HG03354 (cell line): Measurements from ENCODE around the gene C2orf81.
"Not testable (repeated sequence)": the region's sequence is repeated elsewhere in the genome, so short reads cannot be mapped to it uniquely, and the experiment has no call there.

Experiments
- ATAC-seq: cut with Tn5 transposase; IDR thresholded peaks from one replicate; pipeline ENCODE4 v1.9.1; 2021; ENCODE audit warnings: mild to moderate bottlenecking; ENCODE audit not compliant: unreplicated experiment, poor library complexity, severe bottlenecking

C2orf81 gene

DNA sequence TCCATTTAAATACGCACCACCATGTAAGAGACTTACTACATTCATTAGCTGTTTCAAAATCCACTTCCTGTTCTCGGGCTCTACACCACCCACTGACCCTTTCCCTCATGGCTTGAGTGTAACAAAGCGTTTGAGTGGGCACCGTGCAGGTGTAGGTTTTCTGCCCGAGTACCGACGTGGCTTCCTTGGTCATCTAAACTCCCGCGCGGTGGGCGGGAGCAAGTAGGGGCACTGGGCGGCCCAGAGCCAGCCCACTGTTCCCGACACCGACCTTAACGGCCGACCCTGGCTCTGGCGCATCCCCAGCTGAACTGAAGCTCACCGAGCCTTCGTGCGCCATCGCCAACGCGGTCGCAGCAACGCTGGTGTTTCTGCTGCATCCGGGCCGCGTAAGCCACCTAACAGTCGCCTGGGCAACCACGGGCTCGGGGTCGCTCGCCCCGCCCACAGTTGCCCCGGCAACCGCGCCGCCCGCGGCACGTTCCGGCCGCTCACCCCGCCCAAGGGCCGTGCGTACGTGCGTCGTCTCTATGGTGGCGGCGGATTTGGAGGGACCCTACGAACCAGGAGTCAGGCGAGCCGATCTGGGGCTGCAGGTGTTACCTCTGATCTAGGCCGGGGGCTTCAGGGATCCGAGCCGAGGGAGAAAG, at the start of gene C2orf81, which contains the start of gene WDR54:
C2orf81 (minus strand) TSS at position 399 of the 650 bp plus-strand sequence; CDS start at position 340, 59 bp downstream.
WDR54 (plus strand) TSS at position 510 of the 650 bp plus-strand sequence. CDS start 424 bp downstream, outside the sequence.
- ATAC-seq = peak; percentile 90

DNA sequence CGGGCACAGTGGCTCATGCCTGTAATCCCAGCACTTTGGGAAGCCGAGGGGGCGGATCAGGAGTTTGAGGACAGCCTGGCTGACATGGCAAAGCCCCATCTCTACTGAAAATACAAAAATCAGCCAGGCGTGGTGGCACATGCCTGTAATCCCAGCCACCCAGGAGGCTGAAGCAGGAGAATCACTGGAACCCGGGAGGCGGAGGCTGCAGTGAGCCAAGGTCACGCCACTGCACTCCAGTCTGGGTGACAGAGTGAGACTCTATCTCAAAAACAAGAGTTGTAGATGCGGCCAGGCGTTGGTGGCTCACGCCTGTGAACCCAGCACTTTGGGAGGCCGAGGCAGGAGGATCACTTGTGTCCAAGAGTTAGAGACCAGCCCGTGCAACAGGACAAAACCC, 49.3 kb upstream of the C2orf81 start:
- not testable (repeated sequence) for ATAC-seq

DNA sequence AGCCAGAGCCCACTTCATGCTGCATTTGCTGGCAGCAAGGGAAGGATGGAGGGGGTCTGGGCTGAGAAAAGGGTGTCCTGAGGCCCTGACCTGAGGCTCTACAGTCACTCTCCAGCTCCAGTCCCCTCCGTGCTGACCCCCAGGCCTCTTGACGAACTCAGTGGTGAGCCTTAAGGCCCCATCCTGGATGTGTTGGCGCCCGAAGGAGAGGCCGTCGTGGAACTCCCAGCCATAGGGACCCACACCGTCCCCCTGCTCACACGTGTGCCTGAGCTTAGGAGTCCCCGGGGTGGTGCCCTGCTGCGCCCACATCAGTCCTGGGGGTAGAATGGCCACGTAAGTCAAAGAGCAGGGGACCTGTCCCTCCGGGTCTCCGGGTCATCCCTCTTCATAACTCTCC, 43.0 kb upstream of the C2orf81 start:
- ATAC-seq = peak; percentile 1

DNA sequence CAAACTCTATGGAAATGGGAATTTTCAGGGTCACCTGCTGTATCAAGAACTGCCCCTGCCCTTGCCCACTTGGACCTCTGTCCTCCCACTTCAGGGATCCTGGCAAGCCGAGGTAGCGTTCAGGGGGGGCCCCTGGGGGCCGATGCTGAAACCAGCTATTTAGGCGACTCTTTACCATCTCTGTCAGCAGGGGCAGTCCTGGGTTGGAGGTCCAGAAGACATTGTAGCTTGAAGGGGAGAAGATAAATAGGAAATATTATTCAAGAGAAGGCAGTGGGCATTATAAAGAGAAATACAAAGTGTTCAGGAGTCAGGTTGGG, 41.3 kb upstream of the C2orf81 start:
- ATAC-seq = no peak

DNA sequence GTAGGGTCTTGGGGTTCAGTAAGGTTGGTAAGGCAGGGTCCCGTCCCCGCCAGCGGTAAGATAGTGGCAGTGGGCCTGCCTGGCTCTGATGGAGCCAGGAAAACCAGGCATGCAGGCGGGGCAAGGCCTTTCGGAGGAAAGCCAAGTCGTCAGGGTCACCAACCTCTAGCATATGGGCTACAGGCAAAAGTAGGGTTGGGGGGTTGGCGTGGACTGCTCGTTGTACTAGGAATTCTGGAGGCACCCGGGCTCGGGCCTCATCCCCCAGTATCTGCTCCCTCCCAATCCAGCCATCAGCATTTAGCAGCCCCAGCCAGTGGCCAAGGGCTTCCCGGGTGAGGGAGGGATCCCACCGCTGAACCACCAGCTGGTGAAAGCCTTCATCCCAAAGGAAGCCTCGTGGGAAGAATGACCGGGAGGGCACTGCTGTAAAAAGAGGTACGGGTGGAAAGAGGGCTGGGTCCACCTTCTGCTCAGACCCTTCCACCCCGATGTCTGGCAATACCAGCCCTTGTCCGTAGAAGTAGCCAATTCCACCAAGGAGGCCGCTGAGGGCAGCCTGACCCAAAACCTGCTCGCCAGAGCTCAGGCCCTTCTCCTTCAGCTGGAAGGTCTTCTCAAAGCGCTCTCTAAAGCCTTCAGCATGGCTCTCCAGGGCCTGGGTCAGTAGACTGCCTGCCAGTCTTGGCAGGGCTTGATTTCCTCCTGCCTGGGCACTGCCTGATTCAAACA, 40.8 kb upstream of the C2orf81 start:
- ATAC-seq = no peak

DNA sequence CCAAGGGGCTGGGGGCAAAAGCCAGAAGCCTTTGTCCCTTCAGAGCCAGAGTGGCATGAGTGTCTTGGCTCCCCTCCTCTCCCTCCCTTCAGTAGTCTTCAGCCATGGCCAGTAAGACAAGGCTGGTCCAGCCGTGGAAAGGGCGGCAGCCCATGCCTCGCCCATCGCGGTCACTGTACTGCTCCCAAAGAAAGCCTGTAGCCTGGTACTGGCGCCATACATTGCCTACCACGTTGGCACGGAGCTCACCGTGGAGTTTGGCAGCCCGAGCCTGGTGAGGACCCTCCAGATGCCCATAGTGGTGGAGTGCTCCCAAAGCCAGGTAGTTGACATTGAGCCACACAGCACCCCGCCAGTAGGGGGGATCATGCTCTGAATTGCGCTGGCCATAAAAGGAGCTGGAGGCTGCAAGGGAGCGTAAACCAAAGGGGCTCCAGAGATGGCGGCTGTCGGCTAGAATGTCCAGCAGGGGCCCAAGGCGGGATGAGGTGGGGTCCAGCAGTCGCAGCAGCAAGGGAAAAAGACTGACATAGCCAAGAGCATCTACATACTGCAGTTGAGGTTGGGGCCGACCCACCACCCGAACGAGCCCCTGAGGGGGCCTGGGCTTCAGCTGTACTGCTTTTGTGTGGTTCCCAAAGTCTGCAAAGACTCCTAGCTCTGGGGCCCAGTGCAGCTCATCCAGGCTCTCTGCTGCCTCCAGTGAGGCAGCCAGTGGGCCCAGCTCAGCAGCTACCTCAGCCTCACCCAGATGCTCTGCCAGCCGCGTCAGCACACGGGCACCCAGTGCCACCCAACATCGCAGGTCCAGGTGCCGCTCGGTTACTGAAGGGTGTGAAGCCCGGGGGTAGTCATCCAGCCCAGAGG, 40.0 kb upstream of the C2orf81 start:
- no peak for ATAC-seq

DNA sequence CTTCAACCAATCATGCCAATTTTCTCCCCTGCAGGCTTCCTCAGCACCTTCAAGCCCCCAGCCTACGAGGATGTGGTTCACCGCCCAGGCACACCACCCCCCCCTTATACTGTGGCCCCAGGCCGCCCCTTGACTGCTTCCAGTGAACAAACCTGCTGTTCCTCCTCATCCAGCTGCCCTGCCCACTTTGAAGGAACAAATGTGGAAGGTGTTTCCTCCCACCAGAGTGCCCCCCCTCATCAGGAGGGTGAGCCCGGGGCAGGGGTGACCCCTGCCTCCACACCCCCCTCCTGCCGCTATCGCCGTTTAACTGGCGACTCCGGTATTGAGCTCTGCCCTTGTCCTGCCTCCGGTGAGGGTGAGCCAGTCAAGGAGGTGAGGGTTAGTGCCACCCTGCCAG, 38.8 kb upstream of the C2orf81 start:
- ATAC-seq = not testable (repeated sequence)

DNA sequence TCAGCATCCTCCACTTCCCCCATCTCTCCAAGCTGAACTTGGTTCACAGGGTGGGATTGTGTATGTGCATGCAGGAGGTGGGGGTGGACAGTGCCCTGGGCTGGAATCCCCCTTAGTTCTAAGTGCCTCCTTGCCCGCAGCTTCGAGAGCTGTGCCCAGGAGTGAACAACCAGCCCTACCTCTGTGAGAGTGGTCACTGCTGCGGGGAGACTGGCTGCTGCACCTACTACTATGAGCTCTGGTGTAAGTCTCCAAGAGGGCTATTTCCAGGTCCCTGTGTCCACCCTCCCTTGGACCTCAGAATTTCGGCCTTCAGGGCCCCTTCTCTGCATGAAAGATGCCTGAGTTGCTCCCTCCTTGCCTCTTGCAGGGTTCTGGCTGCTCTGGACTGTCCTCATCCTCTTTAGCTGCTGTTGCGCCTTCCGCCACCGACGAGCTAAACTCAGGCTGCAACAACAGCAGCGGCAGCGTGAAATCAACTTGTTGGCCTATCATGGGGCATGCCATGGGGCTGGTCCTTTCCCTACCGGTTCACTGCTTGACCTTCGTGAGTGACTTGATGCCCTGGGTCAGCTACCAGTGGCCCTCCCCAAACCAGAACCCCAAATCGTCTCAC, 38.2 kb upstream of the C2orf81 start:
- not testable (repeated sequence) for ATAC-seq

DNA sequence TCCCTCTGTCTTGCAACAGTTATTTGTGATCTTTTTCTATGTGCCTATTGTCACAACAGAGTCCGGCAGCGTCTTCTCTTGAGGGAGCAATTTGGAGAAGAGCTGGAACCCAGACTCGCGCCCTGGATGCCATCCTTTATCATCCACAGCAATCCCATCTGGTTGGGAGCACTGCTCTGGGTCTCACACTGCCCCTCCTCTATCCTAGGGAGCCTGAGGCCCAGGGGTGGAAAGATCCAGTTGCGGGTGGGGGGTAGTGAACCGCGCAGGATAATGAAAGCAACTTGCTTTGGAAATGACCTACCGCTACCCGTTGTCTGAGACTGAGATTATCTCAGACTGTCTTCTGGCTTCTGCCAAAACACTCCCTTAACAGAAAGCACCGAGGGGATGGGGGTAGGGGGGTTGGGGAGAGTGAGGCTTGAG, 37.5 kb upstream of the C2orf81 start:
- ATAC-seq = no peak

DNA sequence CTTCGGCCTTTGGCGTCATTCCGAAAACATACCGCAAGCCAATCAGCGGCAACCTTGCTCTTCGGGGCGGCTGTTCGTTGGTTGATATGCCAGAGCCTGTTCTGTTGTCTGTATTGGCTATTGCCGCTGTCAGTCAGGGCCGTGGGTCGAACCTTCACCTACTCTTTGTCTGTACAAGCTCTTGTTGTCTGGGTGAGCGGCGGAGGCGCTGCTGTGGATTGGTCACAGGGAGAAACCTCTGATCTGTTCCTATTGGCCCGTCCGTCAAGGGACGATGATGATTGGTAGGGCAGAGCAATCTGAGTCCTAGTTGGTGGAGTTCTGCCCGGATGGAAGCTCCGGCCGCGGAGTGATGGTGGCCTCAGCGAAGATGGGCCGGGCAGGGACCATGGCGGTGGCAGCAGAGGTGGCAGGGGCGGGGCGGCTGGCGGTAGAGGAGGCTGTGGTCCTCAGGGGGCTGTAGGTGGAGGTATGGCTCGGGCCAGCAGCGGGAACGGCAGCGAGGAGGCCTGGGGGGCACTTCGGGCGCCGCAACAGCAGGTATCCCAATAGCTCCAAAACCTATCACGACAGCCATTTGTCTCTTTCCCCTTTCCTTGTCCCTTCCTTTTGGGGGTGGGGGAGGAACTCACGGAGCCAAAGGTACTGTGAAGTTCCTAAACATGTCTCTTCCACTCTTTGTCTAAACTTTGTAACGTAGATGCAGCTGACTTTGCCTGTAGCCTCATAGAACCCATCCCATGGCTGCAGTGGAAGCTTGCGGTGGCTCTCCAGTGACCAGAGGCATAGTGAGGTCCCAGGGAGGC, 36.9 kb upstream of the C2orf81 start, which contains the start of gene WBP1:
WBP1 (plus strand) TSS at position 307 of the 806 bp plus-strand sequence; CDS start at position 472, 165 bp downstream.
- peak; percentile 85 for ATAC-seq

DNA sequence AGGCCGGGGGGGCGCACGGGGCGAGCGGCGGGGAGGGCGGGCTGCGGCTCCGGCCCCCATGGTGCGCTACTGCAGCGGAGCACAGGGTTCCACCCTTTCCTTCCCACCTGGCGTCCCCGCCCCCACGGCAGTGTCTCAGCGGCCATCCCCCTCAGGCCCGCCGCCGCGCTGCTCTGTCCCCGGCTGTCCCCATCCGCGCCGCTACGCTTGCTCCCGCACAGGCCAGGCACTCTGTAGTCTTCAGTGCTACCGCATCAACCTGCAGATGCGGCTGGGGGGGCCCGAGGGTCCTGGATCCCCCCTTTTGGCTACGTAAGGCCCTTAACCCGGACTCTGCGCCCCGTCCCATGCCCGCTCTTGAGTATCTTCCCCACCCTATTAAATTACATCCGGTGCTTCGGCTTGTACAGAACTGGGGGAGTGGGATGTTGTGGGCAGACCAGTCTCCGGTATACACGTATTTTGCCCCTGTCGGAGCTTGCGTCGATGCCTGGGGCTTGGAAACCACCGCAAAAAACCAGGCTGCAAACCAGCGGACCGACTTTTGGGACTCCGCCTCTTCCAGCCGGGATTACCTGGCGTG, 36.2 kb upstream of the C2orf81 start:
- peak; percentile 42 for ATAC-seq

DNA sequence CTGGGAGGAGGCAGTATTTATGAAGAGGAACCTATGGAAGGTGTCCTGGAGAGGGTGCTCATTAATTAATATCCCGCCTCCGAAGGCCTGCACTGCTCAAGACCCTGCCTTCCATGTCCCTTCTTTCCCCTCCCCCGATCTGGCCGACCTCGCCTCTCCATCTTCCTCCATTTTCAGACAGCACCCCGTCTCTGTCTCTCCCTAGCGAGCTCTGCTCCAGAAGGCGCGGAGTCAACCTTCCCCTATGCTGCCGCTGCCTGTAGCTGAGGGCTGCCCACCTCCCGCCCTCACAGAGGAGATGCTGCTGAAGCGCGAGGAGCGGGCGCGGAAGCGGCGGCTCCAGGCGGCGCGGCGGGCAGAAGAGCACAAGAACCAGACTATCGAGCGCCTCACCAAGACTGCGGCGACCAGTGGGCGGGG, 35.7 kb upstream of the C2orf81 start:
- no peak for ATAC-seq

DNA sequence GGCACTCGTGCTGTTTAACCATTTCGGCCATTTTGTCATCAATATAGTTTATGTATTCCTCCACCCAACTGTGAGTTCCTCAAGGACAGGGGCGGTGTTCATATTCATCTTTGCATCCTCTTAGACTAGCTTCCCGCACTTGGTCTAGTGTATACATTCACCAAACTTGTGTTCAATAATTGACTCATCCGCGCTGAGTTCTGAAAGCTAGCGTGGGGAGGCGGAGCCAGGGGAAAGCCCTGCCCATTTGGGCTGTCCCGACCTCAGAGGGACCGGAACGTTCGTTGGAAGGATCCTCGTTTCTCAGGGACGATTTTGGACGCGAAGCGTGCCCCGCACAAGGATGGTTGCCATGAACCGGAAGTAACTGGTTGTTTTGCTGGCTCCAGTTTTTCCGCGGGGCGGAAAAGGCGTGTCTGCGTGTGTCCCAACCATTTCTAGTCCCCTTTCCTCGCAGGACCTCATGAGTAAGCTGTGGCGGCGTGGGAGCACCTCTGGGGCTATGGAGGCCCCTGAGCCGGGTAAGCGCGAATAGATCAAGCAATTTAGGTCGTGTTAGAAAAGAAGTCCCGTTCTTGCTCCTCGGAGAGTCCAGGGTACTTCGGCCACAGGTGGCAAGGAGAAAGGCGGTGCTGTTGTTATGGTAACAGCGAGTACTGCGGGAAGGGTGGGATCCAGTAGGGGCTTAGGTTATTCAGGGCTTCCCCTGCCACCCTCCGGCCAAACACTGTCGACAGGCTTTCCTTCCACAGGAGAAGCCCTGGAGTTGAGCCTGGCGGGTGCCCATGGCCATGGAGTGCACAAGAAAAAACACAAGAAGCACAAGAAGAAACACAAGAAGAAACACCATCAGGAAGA, 33.5 kb upstream of the C2orf81 start, which contains the start of gene INO80B:
INO80B (plus strand) TSS at position 434 of the 858 bp plus-strand sequence; CDS start at position 464, 30 bp downstream.
- peak; percentile 38 for ATAC-seq

DNA sequence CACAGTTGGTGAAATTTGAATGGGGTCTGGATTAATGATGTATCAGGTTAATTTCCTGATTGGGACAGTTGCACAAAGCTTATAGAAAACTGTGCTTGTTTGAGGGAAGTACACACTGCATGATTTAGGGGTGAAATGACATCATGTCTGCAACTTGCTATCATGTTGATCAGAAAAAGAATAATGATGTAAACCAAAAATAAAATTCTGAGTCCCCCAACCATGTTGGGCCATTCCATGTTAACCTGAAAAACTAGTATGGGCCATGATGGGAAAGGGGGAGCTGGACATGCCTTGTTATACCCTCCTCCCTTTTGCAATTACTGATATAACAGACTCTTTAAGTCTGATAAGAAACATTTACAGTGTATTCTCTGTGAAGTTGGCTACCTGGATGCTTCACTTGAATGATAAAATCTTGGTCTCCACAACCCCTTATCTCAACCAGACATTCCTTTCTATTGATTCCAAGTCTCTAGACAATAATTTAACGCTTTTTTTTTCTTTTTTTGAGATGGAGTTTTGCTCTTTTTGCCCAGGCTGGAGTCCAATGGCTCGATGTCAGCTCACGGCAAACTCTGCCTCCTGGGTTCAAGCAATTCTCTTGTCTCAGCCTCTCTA, 29.3 kb upstream of the C2orf81 start:
- no peak for ATAC-seq

DNA sequence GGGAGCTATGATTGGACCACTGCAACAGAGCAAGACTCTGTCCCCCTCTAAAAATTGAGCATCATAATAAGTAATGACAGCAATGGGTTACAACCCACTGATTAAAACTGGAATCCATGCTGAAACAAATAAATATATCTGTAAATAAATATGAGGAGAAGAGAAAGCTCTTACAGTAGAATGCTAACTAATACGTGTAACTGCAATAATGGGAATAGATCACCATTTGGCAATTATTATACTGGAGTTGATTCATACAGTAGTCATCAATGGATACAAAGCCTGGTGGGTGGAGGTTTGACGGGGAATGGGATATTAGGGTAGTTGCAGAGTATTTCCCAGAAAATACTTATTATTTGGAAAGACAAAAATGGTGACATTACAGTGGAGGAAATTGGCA, 27.4 kb upstream of the C2orf81 start:
- ATAC-seq = no peak

DNA sequence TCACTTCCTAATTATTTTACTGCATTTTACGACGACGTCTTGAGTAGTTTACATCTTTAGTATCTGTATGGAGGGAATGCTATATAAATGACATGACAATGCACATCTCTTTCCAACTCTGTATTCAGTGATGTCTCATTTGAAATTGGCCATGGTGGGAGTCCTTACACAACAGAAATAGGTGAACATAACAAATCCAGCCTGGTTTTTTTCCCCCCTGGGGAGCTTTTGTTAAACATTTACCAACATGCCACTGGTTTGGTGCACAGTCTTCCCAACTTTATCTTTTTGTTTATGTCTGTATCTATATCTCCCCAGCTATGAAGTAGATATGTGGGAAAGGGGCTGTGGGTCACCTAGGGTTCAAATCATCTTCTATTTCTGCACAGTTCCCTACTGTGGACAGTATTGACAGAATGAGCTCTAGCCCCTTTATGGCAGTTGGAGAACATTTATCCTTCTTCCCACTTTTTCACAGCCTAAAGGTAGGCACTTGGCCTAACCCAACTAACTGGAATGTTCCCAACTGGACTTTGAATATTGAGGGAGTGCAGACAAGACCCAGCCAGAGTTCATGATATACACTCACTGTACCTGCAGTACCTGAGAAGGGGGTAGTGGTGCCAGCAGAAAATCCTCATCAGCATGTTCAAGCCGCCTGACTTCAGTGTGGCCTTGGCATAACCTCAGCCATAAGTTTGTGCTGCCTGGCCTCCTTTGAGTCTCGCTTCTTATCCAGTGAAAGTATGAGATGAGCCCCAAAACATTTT, 26.0 kb upstream of the C2orf81 start:
- no peak for ATAC-seq
